ENCODE results near the gene TRIM47. TPM values are rescaled to one million over a fixed set of nuclear protein-coding genes. Genes with fewer than 3 reads are reported as not detected.
"Not testable (repeated sequence)": the region's sequence is repeated elsewhere in the genome, so short reads cannot be mapped to it uniquely, and the experiment has no call there.

Gene TRIM47
- total RNA-seq, 1 donor from 2014 or later, result 21.0 TPM

- peaks cover 21% of the 10 kb centered on the region for H3K4me1 ChIP-seq
- TF ChIP-seq CTCF (IDR thresholded peaks at IDR 0.05), result no peak
- DNase-seq (no peak), ATAC-seq (no peak)
- H3K36me3 ChIP-seq, result peaks cover 35% of the 10 kb centered on the region
- H3K4me3 ChIP-seq, result no peak overlapping the region
- H3K27ac ChIP-seq, result no peak overlapping the region
- H3K9me3 ChIP-seq, result no peaks in the 10 kb centered on the region
- intact Hi-C loops (cut with DNase I), result no loop called here
- H3K27me3 ChIP-seq (ENCODE audit: low read depth), result no peaks in the 10 kb centered on the region
Observed at GRCh38 chr17:75891605-75892555, 13.5 kb upstream of the TRIM47 start.

GRCh38 chr17:75891022-75891604 lies 12.7 kb upstream of the TRIM47 start:
- no peak for DNase-seq
- no peaks in the 10 kb centered on the region for H3K9me3 ChIP-seq
- H3K27ac ChIP-seq, result no peak overlapping the region
- no peak for ATAC-seq
- no peak for TF ChIP-seq CTCF (IDR thresholded peaks at IDR 0.05)
- intact Hi-C loops (cut with DNase I), result no loop called here
- no peak overlapping the region for H3K4me3 ChIP-seq
- no peaks in the 10 kb centered on the region for H3K27me3 ChIP-seq (ENCODE audit: low read depth)
- peaks cover 35% of the 10 kb centered on the region for H3K36me3 ChIP-seq
- peaks cover 21% of the 10 kb centered on the region for H3K4me1 ChIP-seq

- H3K9me3 ChIP-seq, result no peaks in the 10 kb centered on the region
- peaks cover 13% of the 10 kb centered on the region for H3K4me1 ChIP-seq
- peaks cover 35% of the 10 kb centered on the region for H3K36me3 ChIP-seq
- no peak overlapping the region for H3K4me3 ChIP-seq
- ATAC-seq, result no peak
- TF ChIP-seq CTCF (IDR thresholded peaks at IDR 0.05), result no peak
- intact Hi-C loops (cut with DNase I), result no loop called here
- no peaks in the 10 kb centered on the region for H3K27me3 ChIP-seq (ENCODE audit: low read depth)
- H3K27ac ChIP-seq, result no peak overlapping the region
- DNase-seq, result no peak
Observed at GRCh38 chr17:75889454-75889853, 11.1 kb upstream of the TRIM47 start.

- H3K4me3 ChIP-seq, result no peak overlapping the region
- no peak overlapping the region for H3K27ac ChIP-seq
- intact Hi-C loops (cut with DNase I), result no loop called here
- H3K27me3 ChIP-seq (ENCODE audit: low read depth), result no peaks in the 10 kb centered on the region
- ATAC-seq (no peak), DNase-seq (no peak)
- TF ChIP-seq CTCF (IDR thresholded peaks at IDR 0.05), result no peak
- H3K4me1 ChIP-seq, result peaks cover 8% of the 10 kb centered on the region
- peaks cover 35% of the 10 kb centered on the region for H3K36me3 ChIP-seq
- H3K9me3 ChIP-seq, result no peaks in the 10 kb centered on the region
Observed at GRCh38 chr17:75888484-75888883, 10.1 kb upstream of the TRIM47 start.

- H3K9me3 ChIP-seq; H3K4me3 ChIP-seq; intact Hi-C loops (cut with DNase I); H3K4me1 ChIP-seq; H3K27ac ChIP-seq; ATAC-seq; DNase-seq; H3K27me3 ChIP-seq (ENCODE audit: low read depth): not testable (repeated sequence)
- peaks cover 16% of the 10 kb centered on the region for H3K36me3 ChIP-seq
Observed at GRCh38 chr17:75885860-75886259, 7.5 kb upstream of the TRIM47 start.

GRCh38 chr17:75885431-75885830 lies 7.0 kb upstream of the TRIM47 start:
- H3K27ac ChIP-seq, result no peak overlapping the region
- TF ChIP-seq CTCF (IDR thresholded peaks at IDR 0.05), result no peak
- peaks cover 8% of the 10 kb centered on the region for H3K4me1 ChIP-seq
- no peak overlapping the region for H3K4me3 ChIP-seq
- ATAC-seq, result no peak
- H3K27me3 ChIP-seq (ENCODE audit: low read depth), result no peaks in the 10 kb centered on the region
- no peaks in the 10 kb centered on the region for H3K9me3 ChIP-seq
- peaks cover 12% of the 10 kb centered on the region for H3K36me3 ChIP-seq
- no peak for DNase-seq
- intact Hi-C loops (cut with DNase I), result no loop called here

Measured in lower lobe of right lung (tissue), 2 donors.